ENCODE results near the gene EIF5AL1.
"Not testable (repeated sequence)": the region's sequence is repeated elsewhere in the genome, so short reads cannot be mapped to it uniquely, and the experiment has no call there.

Gene EIF5AL1

GRCh38 chr10:79508245-79508644 is 4.1 kb upstream of the EIF5AL1 start:
- H3K27ac ChIP-seq (ENCODE audit: insufficient read depth, low read depth, low read length, poor library complexity, severe bottlenecking); H3K27me3 ChIP-seq (ENCODE audit: control insufficient read depth, insufficient read depth, low read length, poor library complexity, severe bottlenecking); H3K9me3 ChIP-seq (ENCODE audit: control insufficient read depth, low read length); H3K4me1 ChIP-seq (ENCODE audit: control insufficient read depth, insufficient read depth, low read length); H3K36me3 ChIP-seq (ENCODE audit: control insufficient read depth, insufficient read depth, low read length); H3K4me3 ChIP-seq (ENCODE audit: insufficient read depth, low read depth, low read length): not testable (repeated sequence)
- WGBS, 2 experiments = 76 to 83% methylated on average over 3 of the region's 4 CpGs

GRCh38 chr10:79509306-79509933 is 2.9 kb upstream of the EIF5AL1 start:
- H3K27ac ChIP-seq (ENCODE audit: insufficient read depth, low read depth, low read length, poor library complexity, severe bottlenecking); H3K4me3 ChIP-seq (ENCODE audit: insufficient read depth, low read depth, low read length); H3K27me3 ChIP-seq (ENCODE audit: control insufficient read depth, insufficient read depth, low read length, poor library complexity, severe bottlenecking); H3K4me1 ChIP-seq (ENCODE audit: control insufficient read depth, insufficient read depth, low read length); H3K36me3 ChIP-seq (ENCODE audit: control insufficient read depth, insufficient read depth, low read length); H3K9me3 ChIP-seq (ENCODE audit: control insufficient read depth, low read length): not testable (repeated sequence)
- WGBS, 2 experiments = no CpG with 5 or more reads among the region's 3 CpGs

GRCh38 chr10:79509934-79510508 is 2.3 kb upstream of the EIF5AL1 start:
- not testable (repeated sequence) for H3K36me3 ChIP-seq (ENCODE audit: control insufficient read depth, insufficient read depth, low read length); H3K4me1 ChIP-seq (ENCODE audit: control insufficient read depth, insufficient read depth, low read length); H3K9me3 ChIP-seq (ENCODE audit: control insufficient read depth, low read length); H3K4me3 ChIP-seq (ENCODE audit: insufficient read depth, low read depth, low read length); H3K27me3 ChIP-seq (ENCODE audit: control insufficient read depth, insufficient read depth, low read length, poor library complexity, severe bottlenecking); H3K27ac ChIP-seq (ENCODE audit: insufficient read depth, low read depth, low read length, poor library complexity, severe bottlenecking)
- WGBS, 2 experiments = no CpG with 5 or more reads among the region's 5 CpGs

DNA sequence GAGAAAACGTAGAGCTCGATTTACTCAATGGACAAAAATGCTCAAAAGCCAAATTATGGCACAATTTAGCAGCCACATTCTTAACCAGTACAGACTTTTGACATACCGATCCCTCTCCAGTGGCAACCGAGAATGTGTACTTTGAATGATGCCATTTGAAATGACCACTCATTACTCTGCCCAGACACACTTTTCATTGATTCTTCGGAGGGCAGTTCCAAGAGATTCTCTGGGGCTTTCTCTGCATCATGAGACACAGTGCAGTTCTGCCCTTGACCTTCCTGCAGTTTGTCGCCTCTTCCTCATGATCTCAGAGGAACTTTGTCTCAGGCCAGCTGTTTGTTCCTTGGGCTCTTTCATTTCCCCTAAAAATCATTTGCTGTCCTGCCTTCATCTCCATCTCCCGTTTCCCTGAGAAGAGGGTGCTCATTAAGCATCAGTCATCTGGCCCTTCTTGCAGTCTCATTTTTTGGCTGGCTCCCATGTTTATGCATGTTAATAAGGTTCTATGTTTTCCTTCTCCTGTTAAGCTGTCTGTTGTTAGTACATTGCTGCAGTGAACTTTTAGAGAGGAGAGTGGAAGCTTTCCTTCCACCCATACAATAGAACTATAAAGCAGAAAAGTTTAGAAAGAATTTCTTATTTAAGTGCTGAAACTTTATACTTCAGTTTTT is 4.3 kb downstream of the EIF5AL1 start:
- not testable (repeated sequence) for H3K27me3 ChIP-seq (ENCODE audit: control insufficient read depth, insufficient read depth, low read length, poor library complexity, severe bottlenecking); H3K36me3 ChIP-seq (ENCODE audit: control insufficient read depth, insufficient read depth, low read length); H3K4me3 ChIP-seq (ENCODE audit: insufficient read depth, low read depth, low read length); H3K4me1 ChIP-seq (ENCODE audit: control insufficient read depth, insufficient read depth, low read length); H3K27ac ChIP-seq (ENCODE audit: insufficient read depth, low read depth, low read length, poor library complexity, severe bottlenecking); H3K9me3 ChIP-seq (ENCODE audit: control insufficient read depth, low read length)
- WGBS, 2 experiments = 91% methylated on average over 4 of the region's 7 CpGs

DNA sequence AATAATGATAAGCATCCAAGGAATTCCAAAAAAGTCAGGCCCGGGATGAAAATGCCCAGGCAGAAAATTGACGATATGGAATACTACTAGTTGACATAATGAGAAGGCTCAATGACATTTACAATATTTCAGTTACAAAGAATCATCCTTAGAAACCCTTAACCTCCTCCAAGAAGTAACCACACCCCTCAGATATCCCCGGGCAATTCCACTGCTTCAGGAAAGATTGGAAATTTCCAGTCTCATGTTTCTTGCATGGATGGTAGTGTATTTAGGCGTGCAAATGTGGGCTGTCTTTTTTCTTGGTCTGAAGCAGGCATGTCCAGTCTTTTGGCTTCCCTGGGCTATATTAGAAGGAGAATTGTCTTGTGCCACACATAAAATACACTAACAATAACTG is 5.2 kb downstream of the EIF5AL1 start:
- not testable (repeated sequence) for H3K4me3 ChIP-seq (ENCODE audit: insufficient read depth, low read depth, low read length); H3K4me1 ChIP-seq (ENCODE audit: control insufficient read depth, insufficient read depth, low read length); H3K27ac ChIP-seq (ENCODE audit: insufficient read depth, low read depth, low read length, poor library complexity, severe bottlenecking); H3K9me3 ChIP-seq (ENCODE audit: control insufficient read depth, low read length); H3K27me3 ChIP-seq (ENCODE audit: control insufficient read depth, insufficient read depth, low read length, poor library complexity, severe bottlenecking); H3K36me3 ChIP-seq (ENCODE audit: control insufficient read depth, insufficient read depth, low read length)
- WGBS, 2 experiments = no CpG with 5 or more reads among the region's 4 CpGs

GRCh38 chr10:79521751-79522150 is 9.4 kb downstream of the EIF5AL1 start:
- H3K9me3 ChIP-seq (ENCODE audit: control insufficient read depth, low read length); H3K27me3 ChIP-seq (ENCODE audit: control insufficient read depth, insufficient read depth, low read length, poor library complexity, severe bottlenecking); H3K27ac ChIP-seq (ENCODE audit: insufficient read depth, low read depth, low read length, poor library complexity, severe bottlenecking); H3K4me3 ChIP-seq (ENCODE audit: insufficient read depth, low read depth, low read length); H3K36me3 ChIP-seq (ENCODE audit: control insufficient read depth, insufficient read depth, low read length); H3K4me1 ChIP-seq (ENCODE audit: control insufficient read depth, insufficient read depth, low read length): not testable (repeated sequence)
- WGBS, 2 experiments = 86 to 94% methylated on average over 6 of the region's 6 CpGs

DNA sequence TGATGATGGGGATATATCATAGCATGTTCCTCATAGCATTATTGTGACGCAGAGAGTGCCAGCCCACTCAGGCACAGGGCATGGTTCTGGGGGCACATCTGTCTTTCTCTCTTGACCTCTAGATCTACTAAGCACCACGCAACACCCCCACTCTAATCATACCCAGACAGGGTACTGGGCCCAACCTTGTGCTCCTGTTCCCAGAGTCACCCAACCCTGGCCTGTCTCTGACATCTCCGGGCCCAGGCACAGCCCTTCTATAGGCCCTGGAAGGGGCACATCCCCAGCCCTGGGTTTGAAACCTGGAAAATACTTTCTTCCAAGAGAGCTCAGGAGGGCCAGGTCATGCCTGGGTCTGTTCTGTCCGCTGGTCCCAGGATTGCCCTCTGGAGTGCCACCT is 10.1 kb downstream of the EIF5AL1 start:
- 85 to 91% methylated on average over 3 of the region's 4 CpGs for WGBS, 2 experiments
- not testable (repeated sequence) for H3K4me3 ChIP-seq (ENCODE audit: insufficient read depth, low read depth, low read length); H3K4me1 ChIP-seq (ENCODE audit: control insufficient read depth, insufficient read depth, low read length); H3K27me3 ChIP-seq (ENCODE audit: control insufficient read depth, insufficient read depth, low read length, poor library complexity, severe bottlenecking); H3K36me3 ChIP-seq (ENCODE audit: control insufficient read depth, insufficient read depth, low read length); H3K9me3 ChIP-seq (ENCODE audit: control insufficient read depth, low read length); H3K27ac ChIP-seq (ENCODE audit: insufficient read depth, low read depth, low read length, poor library complexity, severe bottlenecking)

DNA sequence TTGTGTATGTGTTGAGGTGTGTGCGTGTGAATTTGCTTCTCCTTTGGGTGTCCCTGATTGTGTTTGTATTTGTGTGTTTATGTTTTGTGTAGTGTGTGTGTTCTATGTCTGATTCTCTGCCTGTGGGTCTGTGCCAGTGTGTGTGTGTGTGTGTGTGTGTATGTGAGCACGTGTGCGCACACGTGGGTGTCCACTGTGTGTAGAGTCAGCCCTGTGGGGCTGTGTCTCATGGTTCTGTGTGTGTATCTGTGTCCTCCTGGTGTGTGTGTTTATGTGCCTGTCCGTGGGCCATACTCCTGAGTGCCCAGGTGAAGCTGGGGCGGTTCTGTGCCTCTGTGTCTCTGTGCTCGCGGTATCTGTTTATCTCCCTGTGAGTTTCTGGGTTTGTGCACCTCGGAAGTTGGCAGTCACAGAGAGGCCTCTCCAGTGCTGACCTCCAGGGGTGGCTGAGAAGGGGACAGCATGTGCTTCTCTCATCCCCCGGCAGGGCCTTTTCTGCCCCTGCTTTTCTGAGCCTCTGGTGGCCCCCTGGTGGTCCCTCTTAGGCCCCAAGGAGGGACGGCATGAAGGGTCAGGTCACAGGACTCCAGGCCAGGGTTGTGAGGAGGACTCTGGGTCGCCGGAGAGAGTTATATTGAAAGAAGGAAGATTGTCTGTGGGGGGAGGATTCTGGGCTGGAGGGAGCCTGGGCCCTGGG is 11.0 kb downstream of the EIF5AL1 start:
- H3K27ac ChIP-seq (ENCODE audit: insufficient read depth, low read depth, low read length, poor library complexity, severe bottlenecking); H3K27me3 ChIP-seq (ENCODE audit: control insufficient read depth, insufficient read depth, low read length, poor library complexity, severe bottlenecking); H3K9me3 ChIP-seq (ENCODE audit: control insufficient read depth, low read length); H3K4me3 ChIP-seq (ENCODE audit: insufficient read depth, low read depth, low read length); H3K4me1 ChIP-seq (ENCODE audit: control insufficient read depth, insufficient read depth, low read length); H3K36me3 ChIP-seq (ENCODE audit: control insufficient read depth, insufficient read depth, low read length): not testable (repeated sequence)
- 76 to 99% methylated on average over 7 of the region's 13 CpGs for WGBS, 2 experiments

DNA sequence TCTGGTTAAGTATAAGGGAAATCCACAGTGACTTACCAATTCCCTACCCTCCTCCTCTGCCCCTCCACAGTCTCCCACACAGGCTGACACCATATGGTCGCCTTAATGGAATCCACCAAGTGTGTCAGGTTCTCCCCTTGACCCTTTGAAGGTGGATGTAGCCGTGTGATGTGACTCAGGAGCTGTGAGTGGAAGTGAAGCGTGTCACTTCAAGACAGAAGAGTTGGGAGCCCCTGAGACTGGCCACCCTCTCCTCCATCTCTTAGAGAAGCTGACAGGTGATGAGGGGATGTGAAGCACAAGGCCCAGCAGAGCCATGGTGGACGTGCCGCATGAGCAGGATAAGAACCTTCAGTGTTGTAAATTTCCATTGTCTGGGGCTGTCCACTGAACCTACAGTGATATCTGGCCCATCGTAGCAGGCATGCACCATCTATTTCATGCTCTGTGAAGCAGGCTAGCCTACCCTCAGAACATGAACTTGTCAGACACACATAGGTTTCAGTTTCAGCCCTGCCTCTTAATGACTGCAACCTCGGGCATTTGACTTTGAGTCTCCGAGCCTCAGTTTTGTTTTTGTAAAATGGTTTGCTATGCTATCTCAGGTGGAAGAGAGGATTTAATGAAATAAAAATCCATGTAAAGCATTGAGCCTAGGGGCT is 12.8 kb downstream of the EIF5AL1 start:
- H3K36me3 ChIP-seq (ENCODE audit: control insufficient read depth, insufficient read depth, low read length); H3K9me3 ChIP-seq (ENCODE audit: control insufficient read depth, low read length); H3K4me3 ChIP-seq (ENCODE audit: insufficient read depth, low read depth, low read length); H3K4me1 ChIP-seq (ENCODE audit: control insufficient read depth, insufficient read depth, low read length); H3K27me3 ChIP-seq (ENCODE audit: control insufficient read depth, insufficient read depth, low read length, poor library complexity, severe bottlenecking); H3K27ac ChIP-seq (ENCODE audit: insufficient read depth, low read depth, low read length, poor library complexity, severe bottlenecking): not testable (repeated sequence)
- 90 to 99% methylated on average over 5 to 6 of the region's 8 CpGs for WGBS, 2 experiments

DNA sequence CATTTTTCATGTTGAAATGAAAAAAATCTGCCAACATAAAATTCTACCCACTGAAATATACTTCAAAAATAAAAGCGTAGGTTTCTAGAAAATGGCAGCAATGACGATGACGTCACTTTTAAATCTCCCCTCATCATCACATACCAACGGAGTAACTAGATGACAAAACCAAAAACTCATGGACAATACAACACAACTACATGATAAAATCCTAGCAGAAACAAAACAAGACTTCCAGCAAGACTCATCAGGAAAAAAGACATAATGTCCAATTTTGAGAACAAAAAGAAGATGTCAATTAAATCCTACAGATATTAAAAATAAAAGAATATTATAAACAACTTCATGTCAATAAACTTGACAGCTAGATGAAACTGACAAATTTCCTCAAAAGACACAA is 15.9 kb downstream of the EIF5AL1 start:
- not testable (repeated sequence) for H3K27me3 ChIP-seq (ENCODE audit: control insufficient read depth, insufficient read depth, low read length, poor library complexity, severe bottlenecking); H3K9me3 ChIP-seq (ENCODE audit: control insufficient read depth, low read length); H3K4me1 ChIP-seq (ENCODE audit: control insufficient read depth, insufficient read depth, low read length); H3K4me3 ChIP-seq (ENCODE audit: insufficient read depth, low read depth, low read length); H3K27ac ChIP-seq (ENCODE audit: insufficient read depth, low read depth, low read length, poor library complexity, severe bottlenecking); H3K36me3 ChIP-seq (ENCODE audit: control insufficient read depth, insufficient read depth, low read length)
- 96 to 100% methylated on average over 3 to 4 of the region's 4 CpGs for WGBS, 2 experiments

Data from ectodermal cell (in vitro differentiated cells).